Globus pallidus (tissue), 1 donor: ENCODE measurements around the gene NPC1.
"Not testable (repeated sequence)": the region's sequence is repeated elsewhere in the genome, so short reads cannot be mapped to it uniquely, and the experiment has no call there.

Experiments used
- DNase-seq: peaks from one replicate; pipeline ENCODE4 v3.0.0-alpha.2; 2015; ENCODE audit warnings: low spot score

The NPC1 gene

DNA sequence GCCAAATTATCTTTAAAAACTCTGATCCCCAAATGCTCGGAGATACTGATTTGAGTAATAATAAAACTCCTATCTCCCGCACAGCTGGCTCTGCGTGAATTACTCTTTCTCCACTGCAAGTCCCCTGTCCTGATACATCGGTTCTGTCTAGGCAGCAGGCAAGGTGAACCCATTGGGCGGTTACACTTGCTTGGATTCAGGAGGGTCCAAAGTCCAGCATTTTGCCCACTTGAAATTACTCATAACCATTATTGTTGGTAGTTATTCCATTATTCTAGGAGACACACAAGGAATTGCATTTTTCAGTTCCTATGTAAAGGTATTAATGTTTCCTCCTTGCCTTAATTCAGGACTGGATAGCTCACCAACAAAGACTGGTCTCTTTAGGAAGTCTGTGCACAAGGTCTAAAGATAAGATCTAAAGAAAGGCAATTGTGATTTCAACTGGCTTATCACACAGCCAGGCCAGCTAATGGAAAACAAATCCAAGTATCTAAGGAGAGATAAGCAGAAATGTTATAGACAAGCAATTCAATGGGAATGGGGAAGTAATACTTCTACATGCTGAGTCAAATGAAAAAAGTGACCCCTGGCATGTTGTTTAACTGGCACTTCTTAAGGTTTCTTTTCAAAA, 23.2 kb upstream of the NPC1 start:
- no peak for DNase-seq

DNA sequence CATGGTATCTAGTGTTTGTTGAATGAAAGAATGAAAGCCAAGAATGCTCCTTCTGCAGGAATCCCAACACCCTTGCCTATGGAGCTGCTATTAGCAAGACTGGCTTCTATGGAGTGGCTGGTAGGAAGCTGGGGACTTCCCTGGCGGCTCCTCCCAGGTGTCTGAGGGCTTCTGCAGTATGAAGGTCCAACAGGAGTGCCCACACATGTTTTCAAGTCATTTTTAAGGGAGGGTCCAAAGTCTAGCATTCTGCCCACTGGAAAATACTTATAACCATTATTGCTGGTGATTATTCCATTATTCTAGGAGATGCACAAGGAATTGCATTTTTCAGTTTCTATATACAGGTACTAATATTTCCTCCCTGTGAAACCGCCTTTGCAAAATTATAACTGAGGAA, 21.9 kb upstream of the NPC1 start:
- DNase-seq = no peak

DNA sequence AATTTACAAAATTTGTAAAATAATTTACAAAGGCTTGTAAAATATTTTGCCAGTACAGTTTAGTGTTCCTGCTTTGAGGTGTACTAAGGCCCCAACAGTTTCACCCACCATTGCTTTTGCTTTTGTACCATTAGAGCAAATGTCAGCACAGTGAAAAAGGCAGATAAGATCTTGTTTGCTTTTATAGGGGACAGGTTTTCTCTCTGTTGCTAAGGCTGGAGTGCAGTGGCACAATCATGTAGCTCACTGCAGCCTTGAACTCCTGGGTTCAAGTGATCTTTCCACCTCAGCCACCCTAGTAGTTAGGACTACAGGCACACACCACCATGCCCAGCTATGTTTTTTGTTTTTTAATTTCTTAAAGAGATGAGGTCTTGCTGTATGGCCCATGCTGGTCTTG, 19.6 kb upstream of the NPC1 start:
- no peak for DNase-seq

DNA sequence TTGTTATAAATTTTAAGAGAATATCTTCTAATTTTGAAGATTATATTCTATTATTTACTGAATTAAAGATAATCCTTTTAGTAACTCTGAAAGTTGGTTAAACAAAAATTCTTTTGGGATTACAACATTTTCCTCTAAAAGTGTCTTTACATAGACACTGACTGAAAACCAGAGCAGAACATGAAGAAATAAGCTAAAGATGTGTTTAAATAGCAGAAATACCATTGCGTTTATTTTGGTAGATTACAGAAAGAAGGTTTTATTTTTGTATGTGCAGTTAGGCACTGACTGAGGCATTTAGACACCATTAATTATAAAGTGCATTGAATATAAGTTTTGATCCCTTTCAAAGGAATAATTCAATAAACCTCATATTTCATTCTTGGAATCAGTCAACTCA, 13.5 kb upstream of the NPC1 start:
- no peak for DNase-seq

DNA sequence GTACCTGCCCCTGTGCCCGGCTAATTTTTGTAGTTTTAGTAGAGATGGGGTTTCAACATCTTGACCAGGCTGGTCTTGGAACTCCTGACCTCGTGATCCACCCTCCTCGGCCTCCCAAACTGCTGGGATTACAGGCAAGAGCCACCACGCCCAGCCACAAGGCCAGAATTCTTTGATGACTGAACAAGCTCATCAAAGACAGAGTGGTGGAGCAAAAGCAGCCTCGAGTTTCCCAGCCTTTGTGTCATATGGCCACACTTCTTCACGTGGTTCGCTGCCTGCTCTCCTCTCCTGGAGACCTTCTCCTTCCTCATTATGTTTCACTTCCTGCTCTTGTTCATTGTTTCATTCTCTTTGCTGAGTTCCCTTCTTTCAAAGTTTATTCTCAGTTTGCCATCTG, 9.9 kb upstream of the NPC1 start:
- no peak for DNase-seq

DNA sequence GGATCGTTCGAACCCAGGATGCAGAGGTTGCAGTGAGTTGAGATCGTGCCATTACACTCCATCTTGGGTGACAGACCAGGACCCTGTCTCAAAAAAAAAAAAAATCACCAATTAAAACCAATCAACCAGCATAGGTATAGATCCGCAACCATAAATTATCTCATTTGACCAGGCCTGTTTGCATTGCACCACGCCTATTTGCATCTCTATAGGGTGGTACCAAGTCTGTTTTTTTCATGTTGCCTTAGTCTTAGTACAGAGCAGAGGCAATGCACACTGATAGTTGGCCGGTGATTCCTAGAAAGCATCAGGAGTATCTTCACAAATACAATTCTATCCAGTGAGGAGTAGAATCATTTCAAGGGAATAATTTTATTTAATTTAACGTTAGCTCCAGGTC, 9.3 kb upstream of the NPC1 start:
- DNase-seq = no peak

DNA sequence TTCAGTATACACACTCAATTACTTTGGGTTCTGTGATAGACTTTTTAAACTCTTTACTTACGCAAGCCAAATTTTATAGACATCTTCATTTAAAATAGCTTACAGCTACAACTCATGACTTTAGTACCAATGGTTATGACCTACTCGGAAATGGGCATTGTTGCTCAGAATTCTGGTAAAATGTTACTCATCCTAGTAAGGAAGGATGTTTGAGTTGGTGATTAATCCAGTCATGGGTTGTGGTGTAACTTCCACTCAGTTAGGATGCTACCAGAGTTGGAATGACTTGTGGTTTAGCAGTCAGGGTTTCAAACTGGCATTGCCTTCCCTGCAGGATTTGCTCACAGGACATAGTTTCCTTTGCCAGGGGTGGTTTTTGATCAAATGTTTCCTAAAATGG, 7.4 kb upstream of the NPC1 start:
- no peak for DNase-seq

DNA sequence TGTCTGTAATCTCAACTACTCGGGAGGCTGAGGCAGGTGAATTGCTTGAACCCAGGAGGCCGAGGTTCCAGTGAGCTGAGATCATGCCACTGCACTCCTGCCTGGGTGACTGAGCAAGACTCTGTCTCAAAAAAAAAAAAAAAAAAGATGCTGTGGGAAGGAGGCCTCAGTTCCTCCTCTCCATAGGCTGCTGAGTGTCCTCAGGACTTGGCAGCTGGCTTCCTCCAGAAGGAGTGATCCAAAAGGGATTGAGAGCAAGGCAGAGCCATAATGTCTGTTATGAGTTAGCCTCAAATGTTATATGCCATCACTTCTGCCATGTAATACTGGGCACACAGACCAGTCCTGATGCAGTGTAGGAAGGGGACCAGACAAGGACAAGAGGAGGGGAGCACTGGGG, 6.6 kb upstream of the NPC1 start:
- no peak for DNase-seq

DNA sequence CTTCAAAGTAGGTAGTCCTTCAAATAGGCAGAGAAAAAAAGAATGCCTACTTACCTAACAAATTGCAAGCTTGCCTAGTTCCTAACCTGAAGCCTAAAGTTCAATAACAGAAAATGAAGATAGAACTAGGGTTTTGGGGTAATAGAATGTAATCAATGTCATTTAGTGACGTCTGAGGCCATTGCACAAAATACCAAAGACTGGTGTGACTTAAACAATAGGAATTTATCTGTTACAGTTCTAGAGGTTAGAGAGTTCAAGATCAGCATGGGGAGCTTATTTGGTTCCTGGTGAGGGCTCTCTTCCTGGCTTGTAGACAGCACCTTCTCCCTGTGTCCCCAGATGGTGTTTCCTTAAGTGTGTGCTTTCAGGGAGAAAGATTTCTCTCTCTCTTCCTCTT, 4.7 kb upstream of the NPC1 start:
- no peak for DNase-seq

DNA sequence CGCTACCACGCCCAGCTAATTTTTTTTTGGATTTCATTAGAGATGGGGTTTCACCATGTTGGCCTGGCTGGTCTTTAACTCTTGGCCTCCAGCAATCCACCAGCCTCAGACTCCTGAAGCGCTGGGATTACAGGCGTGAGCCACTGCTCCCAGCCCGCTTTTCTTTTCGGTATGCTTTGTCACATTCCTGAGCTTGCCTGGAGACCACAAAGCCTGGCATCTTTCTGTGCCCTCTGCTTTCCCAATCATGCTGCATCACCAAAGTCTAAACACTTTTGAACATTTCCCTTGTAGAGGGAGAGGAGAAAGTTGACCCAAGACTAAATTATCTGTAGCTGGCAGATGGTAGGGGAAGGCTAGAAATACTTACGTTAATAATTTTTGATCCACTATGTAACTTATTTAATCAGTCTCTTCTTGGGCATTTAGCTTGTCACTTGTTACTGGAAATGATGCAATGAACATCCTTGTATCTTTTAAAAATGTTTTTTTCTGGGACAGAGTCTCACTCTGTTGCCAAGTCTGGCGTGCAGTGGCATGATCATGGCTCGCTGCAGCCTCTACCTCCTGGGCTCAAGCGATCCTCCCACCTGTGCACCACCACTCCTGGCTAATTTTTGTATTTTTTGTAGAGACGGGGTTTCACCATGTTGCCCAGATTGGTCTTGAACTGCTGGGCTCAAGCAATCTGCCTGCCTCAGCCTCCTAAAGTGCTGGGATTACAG, 2.7 kb upstream of the NPC1 start:
- no peak for DNase-seq

DNA sequence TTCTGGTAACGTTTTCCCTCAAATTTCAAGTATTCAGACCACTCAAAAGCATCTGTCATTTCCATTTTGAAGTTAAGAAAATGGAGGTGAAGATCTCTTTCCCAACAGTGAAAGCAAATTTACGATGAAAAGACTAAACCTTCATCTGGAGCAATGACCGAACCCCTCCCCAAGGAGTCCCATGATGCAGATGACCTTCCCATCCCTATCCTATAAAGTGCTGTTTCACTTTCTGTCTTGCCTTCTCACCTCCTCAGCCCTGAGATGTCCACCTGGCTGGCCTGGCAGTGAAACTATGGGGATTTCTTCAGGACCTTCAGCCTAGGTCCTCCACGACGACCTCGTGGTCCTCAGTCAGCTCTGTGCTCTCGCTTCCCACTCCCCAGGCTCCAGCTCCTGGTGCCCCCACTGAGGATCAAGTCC, 925 bp upstream of the NPC1 start:
- DNase-seq = no peak

DNA sequence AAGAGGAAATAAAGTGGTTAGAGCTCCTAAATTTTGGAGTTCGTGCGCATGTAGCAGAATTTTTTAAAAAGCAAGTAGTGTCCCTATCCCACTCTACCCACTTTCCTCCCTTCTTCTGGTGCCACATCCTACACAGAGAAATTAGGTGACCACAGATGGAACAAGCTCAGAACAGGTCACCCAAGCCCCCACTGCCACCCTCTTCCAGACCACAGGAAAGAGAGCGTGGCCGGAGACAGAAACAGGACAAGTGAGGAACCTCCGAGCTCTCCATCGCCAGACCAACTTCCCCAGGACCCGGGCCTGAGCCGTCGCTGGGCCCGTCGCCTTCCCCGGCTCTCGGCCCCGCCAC, 433 bp downstream of the NPC1 start:
- DNase-seq = no peak

DNA sequence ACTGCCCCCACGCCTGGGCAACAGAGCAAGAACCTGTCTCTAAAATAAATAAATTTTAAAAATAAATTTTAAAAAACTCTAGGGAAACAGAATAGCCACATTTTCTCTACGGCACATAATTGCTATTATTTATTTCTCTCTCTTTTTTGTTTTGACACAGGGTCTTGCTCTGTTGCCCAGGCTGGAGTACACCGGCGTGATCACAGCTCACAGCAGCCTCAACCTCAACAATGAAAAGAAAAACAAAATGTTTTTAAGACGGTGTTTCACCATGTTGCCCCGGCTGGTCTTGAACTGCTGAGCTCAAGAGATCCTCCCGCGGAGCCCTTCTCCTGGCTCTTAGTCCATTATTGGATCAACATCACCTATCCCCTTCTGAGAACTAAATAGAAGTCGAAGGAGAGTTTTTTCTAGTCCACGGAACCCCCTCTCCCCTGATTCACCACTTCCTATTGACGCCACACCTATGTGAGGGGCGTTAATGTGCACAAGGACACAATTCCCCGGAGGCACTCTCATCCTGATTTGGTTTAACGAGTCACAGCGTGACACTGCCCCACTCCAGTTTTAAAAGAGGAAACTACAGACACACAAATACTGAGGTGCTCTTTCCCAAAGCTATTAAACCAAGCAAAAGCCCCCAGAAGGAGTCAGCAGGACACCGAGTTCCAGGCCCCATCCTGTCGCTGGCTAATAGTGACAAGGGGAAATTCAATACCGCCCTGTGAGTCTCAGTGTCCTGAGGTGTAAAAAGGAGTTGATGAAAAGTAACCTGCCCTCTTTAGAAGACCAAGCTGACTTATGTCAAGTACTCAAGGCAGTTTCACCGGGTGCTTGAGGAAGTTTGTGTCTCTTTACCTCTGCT, 1.1 kb downstream of the NPC1 start:
- peak; percentile 51 for DNase-seq

DNA sequence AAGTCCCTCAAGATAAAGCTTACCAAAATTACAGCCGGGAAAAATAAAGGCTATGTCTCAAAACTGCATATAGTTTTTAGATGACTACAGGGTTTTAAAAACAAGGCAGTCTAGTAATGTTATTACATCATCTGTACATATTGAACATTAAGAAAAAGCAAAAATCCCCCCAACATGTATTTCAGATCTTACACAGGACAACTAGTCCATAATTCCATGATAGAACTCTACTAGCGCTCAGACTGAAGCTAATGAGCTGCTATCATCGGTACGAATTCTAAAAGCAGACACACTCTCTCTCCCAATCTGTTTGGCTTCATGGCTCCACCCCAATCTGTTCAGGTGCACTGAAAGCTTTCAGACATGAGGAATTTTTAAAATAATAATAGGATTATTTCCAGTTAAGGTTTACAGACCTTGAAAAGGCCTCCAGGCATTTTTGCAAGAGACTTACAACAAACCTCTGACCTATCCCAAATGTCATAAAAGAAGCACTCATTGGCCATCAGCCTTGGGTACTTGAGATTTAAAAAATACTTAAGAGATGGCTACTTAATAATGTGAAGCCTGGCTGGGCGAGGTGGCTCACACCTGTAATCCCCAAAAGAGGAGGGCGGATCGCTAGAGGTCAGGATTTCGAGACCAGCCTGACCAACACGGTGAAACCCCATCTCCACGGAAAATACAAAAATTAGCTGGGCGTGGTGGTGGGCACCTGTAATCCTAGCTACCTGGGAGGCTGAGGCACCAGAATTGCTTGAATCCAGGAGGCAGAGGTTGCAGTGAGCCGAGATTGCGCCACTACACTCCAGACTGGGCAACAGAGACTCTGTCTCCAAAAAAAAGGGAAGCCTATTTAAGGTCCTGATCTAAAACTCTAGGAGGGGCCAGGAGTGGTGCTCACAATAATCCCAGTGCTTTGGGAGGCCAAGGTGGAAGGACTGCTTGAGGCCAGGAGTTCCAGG, 2.0 kb downstream of the NPC1 start:
- DNase-seq = peak; percentile 49

DNA sequence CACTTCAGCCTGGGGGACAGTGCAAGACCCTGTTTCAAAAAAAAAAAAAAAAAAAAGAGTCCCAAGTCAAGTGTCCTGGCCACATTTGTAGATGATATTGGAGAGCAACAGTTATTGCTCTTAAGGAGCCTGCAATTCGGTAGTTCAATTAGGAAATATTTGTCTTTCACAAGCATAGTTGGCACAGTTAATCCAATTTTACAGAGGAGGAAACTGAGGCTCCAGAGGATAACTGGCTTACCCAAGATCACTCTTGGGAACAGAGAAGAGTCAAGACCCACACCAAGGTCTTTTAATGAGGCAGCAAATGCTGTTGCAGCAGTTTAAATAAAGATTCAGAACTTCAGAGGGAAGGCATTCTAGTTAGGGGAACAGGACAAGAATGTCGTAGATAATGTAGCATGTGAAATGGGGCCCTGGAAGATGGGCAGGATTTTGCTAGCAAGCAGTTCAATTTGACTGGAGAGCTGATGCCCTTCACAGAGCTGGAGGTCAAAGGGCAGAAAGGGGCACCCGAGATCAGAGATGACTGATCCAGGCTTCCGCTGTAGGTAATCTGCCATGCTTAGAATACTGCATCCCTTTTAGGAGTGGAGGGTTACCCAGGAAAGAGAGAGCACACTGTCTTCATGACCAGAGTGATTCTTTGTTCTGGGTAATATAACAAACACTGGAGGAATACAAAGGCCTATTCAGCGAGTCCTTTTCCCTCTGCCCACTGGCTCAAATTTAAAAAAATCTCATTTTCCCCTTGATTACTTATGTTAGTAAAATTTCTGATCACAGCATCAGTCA, 3.0 kb downstream of the NPC1 start:
- peak; percentile 93 for DNase-seq

DNA sequence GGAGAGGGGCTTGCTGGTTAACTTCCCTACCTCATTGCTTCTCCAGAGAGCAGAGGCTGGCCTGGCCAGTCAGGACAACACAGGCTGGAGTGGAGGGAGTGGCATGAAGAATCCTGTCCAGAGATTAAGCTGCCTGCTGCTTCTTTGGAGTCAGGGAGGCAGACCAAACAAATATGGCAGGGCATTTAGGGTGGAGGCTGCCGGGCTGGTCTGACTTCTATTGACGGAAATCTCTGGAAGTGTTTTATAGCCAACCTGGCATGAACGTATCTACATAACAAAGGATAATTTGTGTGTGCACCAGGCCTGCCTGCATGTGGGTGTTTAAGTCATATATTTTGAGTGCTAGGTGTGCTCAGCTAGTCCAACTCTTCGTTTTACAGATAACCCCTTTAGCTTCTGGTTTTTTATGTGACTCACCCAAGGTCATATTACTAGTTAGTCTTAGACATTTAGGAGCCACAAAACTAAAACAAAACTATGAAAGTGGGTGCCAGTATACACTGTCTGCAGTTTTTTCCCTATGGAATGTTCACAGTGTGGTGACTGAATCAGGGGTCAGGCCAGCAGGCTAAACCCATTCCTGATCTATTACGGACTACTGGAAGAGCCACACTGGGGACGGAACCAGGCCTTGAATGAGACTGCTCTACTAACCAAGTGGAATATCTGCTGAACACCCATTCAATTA, 5.5 kb downstream of the NPC1 start:
- no peak for DNase-seq

DNA sequence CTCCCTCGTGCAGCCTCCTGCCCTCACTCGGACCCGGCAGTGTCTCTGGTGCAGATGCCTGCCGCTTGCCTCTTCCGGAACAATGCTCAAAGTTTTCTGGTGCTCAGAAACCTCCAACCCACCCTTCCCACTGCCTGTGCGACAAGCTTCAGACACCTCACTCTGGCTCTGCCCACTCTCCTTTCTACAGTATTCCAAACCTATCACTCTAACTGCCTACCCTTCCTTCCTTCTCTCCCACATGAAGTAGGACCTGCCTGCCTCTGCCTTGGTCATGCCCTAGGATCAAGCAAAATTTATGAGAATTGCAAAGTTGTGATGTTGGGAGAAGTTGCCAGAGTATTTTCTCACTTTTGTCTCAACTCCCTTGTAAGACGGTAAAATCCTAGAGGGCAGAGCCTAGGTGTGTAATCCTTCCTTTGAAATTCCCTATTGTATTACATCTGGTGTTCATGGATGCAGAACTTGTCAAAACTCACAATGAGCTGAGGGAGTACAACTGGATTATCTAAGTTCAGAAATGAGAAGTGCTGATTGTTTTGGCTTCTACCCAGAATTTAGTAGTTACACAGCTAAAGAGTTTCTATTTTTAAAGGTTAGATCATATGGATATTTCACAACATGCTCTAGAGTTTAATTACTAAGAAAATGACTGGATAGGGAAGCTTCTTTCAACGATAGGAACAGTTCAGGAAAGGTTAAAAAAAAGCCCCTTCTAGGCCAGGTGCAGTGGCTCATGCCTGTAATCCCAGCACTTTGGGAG, 7.2 kb downstream of the NPC1 start:
- no peak for DNase-seq

DNA sequence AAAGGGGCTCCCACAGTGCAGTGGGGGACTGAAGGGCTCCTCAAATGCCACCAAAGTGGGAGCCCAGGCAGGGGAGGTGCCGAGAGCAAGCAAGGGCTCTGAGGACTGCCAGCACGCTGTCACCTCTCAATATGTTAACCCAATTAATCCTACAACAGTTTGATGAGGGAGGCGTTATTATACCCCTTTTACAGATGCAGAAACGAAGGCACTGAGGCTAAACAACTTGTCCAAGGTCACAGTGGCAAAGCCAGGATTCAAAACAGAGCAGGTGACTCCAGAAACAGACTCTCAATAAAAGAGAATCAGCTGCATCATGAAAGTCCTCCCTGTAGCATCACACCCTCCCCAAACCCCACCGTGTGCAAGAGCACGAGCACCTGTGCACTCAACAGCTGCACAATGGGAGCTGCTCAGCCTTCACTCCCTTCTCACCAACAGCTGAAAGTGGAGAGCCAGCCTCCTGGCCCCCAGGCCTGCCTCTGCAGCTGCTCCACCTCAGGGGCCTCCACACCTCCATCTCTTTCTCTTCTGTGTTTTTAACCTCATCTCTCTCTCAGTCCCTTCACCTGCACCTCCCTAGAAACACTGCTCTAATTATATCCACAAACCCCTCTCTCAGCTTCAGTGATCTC, 8.1 kb downstream of the NPC1 start:
- no peak for DNase-seq

DNA sequence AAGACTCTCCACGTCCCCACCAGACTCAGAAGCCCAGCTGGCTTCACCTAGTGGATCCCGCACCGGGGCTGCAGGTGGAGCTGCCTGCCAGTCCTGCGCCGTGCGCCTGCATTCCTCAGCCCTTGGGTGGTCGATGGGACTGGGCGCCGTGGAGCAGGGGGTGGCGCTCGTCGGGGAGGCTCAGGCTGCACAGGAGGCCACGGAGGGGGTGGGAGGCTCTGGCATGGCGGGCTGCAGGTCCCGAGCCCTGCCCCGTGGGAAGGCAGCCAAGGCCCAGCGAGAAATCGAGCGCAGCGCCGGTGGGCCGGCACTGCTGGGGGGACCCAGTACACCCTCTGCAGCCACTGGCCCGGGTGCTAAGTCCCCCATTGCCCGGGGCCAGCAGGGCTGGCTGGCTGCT, 8.8 kb downstream of the NPC1 start:
- DNase-seq = not testable (repeated sequence)
